Fibroblast of skin of left quadriceps (primary cell): Measurements from ENCODE around the gene MPZL2.

ENCODE experiments used
- DNase-seq, 2 experiments: peaks; one replicate each; pipeline ENCODE4 v3.0.0-alpha.2; 2013; ENCODE audit warnings: low read depth in 2 of 2

The MPZL2 gene

GRCh38 chr11:118283037-118283636 is 19.0 kb upstream of the MPZL2 start:
- DNase-seq, result no peak

DNA sequence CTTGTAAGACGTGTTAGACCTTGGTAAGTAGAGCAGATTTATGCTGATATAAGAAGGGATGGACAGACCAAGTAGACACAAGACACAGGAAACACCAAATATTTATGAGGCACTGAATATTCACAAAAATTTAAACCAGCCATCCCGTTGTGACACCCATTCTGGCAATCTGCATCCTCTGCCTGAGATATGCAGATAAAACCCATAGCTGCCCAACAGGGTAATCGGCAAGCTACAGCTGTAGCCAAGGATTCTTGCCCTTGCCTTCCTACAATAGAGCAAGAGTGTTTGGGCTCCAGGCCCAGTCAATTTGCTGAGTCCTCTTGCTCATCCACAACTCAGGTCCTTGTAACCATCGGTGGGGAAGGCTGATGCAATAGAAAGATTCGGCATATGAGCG is 18.5 kb upstream of the MPZL2 start:
- DNase-seq, result no peak

DNA sequence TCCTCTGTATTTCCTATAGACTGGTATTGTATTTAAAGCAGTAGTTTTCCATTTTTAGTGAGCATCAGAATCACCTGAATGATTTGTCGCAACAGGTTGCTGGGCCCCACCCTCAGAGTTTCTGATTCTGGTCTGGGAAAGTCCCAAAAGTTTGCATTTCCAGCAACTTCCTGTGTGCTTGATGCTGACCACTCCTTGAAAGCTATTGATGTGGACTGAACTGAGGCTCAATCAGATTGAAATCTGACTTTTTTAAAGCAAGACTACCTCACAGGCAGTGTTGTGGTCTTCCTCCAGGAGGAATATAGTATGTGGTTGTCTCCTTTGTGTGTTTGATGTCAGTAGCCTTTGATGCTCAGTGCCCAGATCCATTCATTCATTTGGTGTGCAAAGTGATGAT is 17.2 kb upstream of the MPZL2 start:
- no peak for DNase-seq

DNA sequence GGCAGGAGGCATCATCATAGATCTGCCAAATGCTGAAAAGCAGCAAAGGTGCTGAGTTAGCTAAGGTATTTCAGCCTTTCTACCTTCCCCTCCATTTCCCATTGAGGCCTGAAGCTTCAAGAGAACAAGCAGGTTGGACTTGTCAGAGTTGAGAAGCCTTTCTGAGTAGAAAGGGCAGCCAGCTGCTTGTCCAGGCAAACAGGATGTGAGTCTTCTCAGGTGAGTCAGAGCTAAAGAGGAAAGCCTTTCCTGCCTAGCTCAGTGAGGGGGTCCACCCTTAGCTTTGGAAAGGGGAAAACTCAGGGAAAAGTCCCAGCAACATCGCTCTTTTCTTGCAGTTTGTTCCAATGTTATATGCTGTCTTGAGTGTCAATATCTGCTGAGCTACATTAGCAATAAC is 13.2 kb upstream of the MPZL2 start:
- no peak for DNase-seq

DNA sequence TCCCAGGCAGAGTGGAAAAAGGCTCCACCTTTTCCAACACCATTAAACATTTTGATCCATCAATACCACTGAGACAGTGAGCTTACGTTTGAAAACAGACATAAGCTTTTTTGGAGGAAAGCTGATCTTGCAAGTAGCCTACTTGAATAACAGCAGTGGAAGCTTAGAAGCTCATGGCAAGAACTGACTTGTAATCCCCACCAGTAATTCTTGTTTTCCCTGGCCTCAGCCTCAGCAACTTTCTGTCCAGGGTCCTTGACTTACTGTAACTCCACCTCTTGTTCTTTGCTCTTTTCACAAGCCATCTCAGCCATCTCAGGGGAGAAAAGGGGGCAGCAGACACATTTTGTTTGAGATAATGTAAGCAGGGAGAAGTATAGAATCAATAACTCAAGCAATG is 12.3 kb upstream of the MPZL2 start:
- no peak for DNase-seq

DNA sequence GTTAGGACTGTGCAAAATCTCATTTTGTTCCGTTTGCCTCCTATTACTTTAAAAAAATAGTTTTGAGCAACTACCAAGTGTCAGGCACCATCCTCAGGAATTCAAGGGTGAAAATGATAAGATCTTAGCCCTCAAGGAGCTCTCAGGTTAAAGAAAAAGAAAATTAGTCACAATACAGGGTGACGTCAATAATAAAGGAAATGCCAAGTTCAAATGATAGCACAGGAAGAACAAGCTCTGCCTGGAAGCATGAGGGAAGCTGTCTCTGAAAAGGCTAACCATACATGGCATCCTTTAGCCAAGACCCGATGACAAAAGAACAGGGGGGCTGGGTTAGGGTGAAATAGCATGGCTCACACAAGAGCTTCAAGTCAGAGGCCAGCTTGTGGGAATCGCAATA is 11.1 kb upstream of the MPZL2 start:
- DNase-seq, result no peak

GRCh38 chr11:118274186-118274585 is 10.1 kb upstream of the MPZL2 start:
- no peak for DNase-seq

DNA sequence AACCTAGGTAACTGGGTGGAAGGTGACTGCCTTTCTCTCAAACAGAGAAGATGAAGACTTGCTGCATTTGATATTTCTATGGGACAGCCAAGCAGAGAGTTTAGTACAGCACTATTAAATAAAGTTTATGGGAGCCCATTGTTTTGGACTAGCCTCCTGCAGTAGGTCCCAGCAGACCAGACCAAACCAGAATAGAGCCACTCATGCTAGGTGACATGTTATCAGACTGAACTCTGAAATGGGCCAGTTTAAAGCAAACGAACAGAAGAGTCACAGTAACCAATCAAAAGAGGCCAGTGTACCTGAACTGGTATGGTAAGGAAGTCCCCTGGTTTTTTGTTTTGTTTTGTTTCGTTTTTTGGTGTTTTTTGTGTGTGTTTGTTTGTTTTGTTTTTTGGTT is 7.9 kb upstream of the MPZL2 start:
- DNase-seq, result no peak

- DNase-seq, result no peak
Observed at GRCh38 chr11:118267486-118267885, 3.4 kb upstream of the MPZL2 start.

GRCh38 chr11:118265954-118266353 is 1.9 kb upstream of the MPZL2 start:
- no peak for DNase-seq

DNA sequence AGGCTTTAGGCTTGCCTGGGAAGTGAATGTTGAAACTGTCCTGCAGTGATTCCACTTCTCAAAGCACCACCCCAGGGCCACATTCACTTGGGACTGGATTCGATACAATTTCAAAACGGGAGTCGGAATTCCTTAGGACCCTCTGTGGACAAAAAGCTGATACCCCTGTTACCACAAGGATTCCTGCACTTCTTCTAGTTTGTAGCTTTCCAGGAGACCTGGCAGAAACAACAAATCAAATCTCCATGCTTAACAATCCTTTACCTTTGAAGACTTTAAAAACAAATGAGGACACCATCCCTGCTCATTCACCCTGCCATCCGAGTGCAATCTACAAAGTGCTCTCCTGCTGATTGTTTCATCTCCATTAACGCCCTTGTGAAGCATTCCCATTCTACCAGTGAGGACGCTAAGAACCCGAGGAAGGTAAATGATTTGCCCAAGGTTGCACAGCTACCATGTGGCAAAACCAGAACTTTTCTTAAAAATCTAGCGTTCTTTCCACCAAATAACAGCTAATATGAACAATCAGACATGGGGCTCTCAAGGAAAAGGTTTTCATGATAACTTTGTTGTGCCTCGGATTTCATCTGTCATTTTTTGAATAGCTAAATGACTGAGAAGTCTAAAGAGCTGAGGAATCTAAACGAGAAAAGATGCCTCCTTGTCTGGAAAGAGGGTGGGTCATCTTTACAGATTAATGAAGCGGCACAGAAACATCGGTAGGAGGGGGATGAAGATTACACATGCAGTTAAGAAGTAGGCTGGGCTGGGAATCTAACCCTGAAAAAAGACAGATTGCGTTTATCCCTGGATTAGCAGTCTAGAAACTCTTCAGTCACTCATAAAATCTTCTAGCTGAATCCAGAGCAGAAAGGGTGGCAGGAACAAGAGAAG is 720 bp upstream of the MPZL2 start:
- no peak for DNase-seq

GRCh38 chr11:118263112-118263511 is 985 bp downstream of the MPZL2 start:
- DNase-seq, result no peak

GRCh38 chr11:118260353-118260752 is 3.7 kb downstream of the MPZL2 start:
- DNase-seq, result no peak

- no peak for DNase-seq
Observed at GRCh38 chr11:118259138-118259537, 5.0 kb downstream of the MPZL2 start.

- no peak for DNase-seq
Observed at GRCh38 chr11:118258410-118258809, 5.7 kb downstream of the MPZL2 start.

GRCh38 chr11:118252688-118253087 is 11.4 kb downstream of the MPZL2 start:
- no peak for DNase-seq

GRCh38 chr11:118251858-118252652 is 12.0 kb downstream of the MPZL2 start, which contains the start of gene MPZL3:
Gene MPZL3, minus strand, starts transcription at chr11:118252365. Its CDS starts 71 bp downstream, at chr11:118252294.
- peak; percentile 49 to 53 for DNase-seq

DNA sequence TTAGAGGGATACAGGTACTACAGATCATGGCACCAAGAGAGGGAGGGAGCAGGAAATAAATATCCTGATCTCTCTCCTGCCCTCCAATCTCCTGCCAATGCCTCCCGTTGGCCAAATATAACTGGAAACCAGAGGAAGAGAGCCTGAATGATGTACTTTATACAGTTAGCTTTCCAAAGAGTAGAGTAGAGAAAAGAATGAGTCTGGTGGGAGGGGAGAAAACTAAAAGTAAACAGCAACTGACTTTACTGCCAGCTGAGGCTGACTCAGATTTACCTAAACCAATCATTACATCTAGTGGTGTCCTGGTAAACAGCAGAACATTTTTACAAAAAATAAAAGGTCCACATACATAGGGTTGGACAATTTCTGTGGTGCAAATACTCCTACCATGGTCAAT is 17.1 kb downstream of the MPZL2 start:
- no peak for DNase-seq

DNA sequence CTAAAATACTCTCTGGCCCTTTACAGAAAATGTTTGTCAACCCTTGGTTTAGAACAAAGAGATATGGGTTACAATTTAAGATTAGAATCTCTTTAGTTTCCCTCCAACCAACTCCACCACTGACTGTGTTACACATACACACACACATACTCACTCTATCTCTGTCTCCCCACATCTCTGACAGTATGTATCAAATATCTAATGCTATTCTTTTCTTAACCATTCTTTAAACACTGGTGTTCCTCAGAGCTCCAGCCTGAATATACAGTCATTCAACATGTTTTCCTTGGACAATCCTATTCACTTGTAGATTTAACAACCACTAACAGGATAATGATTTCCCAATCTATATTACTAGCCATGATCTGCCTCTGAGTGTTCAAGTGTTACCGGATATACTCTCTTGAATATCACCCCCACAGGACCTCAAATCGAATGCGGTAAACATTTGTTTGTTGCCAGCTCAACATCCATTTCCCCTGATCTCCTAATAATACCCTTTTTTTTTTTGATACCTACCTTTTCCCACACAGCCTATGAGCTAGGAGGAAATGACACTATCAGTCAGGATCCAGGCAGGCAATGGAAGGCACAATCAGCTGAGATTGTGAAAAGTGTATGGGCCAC is 18.0 kb downstream of the MPZL2 start:
- DNase-seq, result no peak

- DNase-seq, result no peak
Observed at GRCh38 chr11:118243993-118244762, 19.9 kb downstream of the MPZL2 start.

GRCh38 chr11:118243161-118243560 is 20.9 kb downstream of the MPZL2 start:
- no peak for DNase-seq
